GM11168 (cell line): ENCODE data around the gene PROM2.
"Not testable (repeated sequence)": the region's sequence is repeated elsewhere in the genome, so short reads cannot be mapped to it uniquely, and the experiment has no call there.

Source experiments
- in situ Hi-C: fragments of 300-500 bp; cut with MboI; formaldehyde crosslinking; loops from one replicate; pipeline ENCODE4 v1.12.0; 2022; ENCODE audit warnings: low sequenced_read_pairs; ENCODE audit not compliant: unreplicated experiment

PROM2 gene

GRCh38 chr2:95268211-95269035 lies 5.8 kb upstream of the PROM2 start:
- in situ Hi-C loops, result no loop called here

GRCh38 chr2:95269036-95269680 lies 5.1 kb upstream of the PROM2 start:
- in situ Hi-C loops, result no loop called here

GRCh38 chr2:95269745-95270144 lies 4.5 kb upstream of the PROM2 start:
- in situ Hi-C loops, result not testable (repeated sequence)

GRCh38 chr2:95270541-95271081 lies 3.6 kb upstream of the PROM2 start:
- in situ Hi-C loops, result no loop called here

- in situ Hi-C loops, result no loop called here
Measured at GRCh38 chr2:95271381-95271971, 2.8 kb upstream of the PROM2 start.

GRCh38 chr2:95272299-95272751 lies 1.9 kb upstream of the PROM2 start:
- in situ Hi-C loops, result no loop called here

GRCh38 chr2:95272781-95273180 lies 1.5 kb upstream of the PROM2 start:
- in situ Hi-C loops, result no loop called here

- in situ Hi-C loops, result no loop called here
Measured at GRCh38 chr2:95273566-95274290, 521 bp upstream of the PROM2 start.

- in situ Hi-C loops, result no loop called here
Measured at GRCh38 chr2:95275151-95275515, 884 bp downstream of the PROM2 start.

- in situ Hi-C loops, result no loop called here
Measured at GRCh38 chr2:95275601-95276243, 1.5 kb downstream of the PROM2 start.

- in situ Hi-C loops, result no loop called here
Measured at GRCh38 chr2:95276244-95276887, 2.1 kb downstream of the PROM2 start.

GRCh38 chr2:95276888-95277245 lies 2.6 kb downstream of the PROM2 start:
- in situ Hi-C loops, result no loop called here

- in situ Hi-C loops, result no loop called here
Measured at GRCh38 chr2:95277246-95277906, 3.1 kb downstream of the PROM2 start.

- in situ Hi-C loops, result no loop called here
Measured at GRCh38 chr2:95278051-95278471, 3.8 kb downstream of the PROM2 start.

GRCh38 chr2:95278637-95279225 lies 4.5 kb downstream of the PROM2 start:
- in situ Hi-C loops, result no loop called here

GRCh38 chr2:95279435-95280035 lies 5.3 kb downstream of the PROM2 start:
- in situ Hi-C loops, result no loop called here

- in situ Hi-C loops, result no loop called here
Measured at GRCh38 chr2:95281071-95281470, 6.8 kb downstream of the PROM2 start.

- in situ Hi-C loops, result no loop called here
Measured at GRCh38 chr2:95281786-95282185, 7.5 kb downstream of the PROM2 start.
